Measurements from ENCODE around the gene HERPUD1.
"Not testable (repeated sequence)": the region's sequence is repeated elsewhere in the genome, so short reads cannot be mapped to it uniquely, and the experiment has no call there.

Gene HERPUD1

DNA sequence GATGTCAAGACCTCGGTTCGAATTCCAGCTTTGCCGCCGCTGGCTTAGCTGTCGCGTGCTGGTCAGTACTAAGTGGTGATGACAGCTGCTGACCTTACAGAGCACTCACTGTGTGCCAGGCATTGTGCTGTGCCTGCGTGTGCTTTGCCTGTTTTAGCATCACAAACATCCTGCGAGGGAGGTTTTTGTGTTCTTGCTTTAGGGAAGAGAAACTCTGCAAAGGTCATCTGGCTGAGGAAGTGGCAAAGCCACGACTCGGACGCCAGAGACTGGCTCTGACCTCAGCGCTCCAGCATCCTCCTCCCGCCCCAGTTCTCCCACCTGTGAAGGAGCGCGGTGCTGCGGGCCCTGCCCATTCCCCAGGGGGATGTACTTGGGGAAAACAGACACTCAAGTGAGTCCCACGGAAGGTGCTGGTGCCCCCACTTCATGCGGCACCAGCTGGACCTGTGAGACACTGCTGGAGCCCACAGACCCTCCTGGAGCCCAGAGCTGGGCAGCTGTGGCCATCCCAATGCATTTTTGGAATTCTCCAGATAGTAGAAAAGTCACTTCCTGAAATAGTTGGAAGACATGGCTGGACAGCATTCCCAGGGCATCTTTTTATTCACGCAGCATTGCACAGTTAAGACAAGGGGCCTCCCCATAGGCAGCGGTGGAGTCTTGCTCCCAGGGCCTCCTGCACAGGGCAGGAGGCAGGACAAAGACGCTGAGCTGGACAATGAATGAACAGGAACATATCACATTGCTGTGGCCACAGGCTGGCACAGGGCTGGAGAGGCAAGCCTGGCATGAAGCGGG is 20.0 kb upstream of the HERPUD1 start:
- DNase-seq: no peak

DNA sequence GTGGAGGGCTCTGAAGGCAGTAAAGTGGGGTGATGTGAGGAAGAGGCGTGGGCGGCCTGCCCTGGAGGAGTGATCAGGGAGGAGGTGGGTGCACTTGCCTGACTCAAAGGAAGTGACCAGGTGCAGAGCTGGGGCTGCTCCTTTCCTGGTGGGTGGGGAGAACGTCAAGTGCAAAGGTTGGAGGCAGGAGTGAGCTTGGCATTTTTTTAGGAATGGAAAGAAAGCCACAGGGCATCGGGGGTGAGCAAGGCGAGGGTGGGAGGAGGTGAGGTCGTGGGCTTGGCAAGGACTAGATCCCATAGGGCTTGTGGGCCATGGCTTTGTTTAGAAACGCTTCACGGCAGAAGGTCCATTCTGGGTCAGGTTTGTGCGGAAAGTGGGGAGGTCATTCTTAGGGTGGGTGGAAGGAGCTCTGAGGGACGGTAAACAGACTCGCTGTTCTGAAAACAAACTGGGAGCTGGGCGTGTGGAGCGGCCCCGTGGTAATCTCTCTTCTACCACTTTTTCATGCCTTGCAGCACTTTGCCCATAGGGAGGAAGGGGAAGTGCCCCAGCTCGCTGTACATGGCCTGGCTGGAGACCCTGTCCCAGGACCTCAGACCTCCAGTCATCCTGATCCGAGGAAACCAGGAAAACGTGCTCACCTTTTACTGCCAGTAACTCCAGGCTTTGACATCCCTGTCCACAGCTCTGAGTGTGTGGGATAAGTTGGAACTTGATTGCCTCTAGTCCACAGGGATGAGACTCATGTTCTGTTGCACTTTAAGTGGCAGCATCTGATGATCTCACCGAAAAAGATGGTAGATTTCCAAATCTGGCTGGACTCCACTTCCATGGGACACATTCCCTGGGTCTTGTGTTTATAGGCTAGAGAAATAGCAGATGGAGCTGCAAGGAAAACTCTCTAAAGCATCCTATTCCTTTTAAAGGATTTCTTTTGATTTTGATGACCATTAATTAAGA is 18.9 kb upstream of the HERPUD1 start:
- DNase-seq: no peak

- DNase-seq: no peak
These were observed 17.0 kb upstream of the HERPUD1 start for GRCh38 chr16:56914896-56915295.

- no peak for DNase-seq
These were observed 16.4 kb upstream of the HERPUD1 start for GRCh38 chr16:56915336-56916119.

GRCh38 chr16:56916571-56917403 is 15.2 kb upstream of the HERPUD1 start:
- DNase-seq: no peak

DNA sequence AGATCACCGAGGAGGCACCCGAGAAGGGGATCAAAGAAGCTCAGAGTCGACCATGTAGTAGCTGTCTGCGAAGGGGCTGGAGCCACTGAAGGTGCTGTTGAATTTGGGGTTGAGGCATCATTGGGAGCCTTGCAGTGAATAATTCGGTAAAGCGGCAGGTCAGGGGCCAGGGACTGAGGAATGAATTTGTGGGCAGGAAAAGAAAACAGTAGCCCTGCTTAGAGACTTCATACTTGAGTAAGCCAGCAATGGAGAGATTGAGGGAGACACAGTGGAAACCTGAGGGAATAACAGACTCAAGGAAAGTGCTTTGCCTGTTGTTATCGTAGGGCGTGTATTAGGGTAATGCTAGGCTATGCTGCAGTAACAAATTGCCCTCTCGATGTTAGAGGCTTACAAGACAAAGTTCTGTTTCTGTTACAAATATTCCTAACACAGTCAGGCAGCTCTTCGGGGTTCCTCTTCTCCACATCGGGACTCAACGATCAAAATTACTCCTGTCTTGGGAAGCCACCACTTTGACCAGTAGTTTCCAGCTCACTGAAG is 13.4 kb upstream of the HERPUD1 start:
- DNase-seq: no peak

- DNase-seq: no peak
These were observed 12.7 kb upstream of the HERPUD1 start for GRCh38 chr16:56919099-56919800.

DNA sequence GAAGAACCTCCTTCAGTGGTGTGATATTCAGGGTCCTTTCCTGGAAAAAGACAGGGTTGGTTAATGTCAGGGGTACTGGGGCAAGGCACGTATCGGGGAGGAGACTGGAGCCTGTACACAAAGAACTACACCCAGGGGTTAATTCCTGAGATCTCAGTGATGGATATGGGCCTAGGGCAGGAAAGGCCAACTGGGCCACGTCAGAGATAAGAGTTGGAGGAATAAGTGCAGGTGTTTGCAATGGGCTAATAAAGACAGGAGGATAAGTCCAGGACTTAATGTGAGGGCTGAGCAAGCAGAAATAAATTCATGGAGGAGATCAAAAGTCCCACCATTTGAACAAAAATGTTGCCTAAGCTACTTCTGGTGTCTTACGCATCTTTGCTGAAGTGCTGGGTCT is 10.4 kb upstream of the HERPUD1 start:
- no peak for DNase-seq

DNA sequence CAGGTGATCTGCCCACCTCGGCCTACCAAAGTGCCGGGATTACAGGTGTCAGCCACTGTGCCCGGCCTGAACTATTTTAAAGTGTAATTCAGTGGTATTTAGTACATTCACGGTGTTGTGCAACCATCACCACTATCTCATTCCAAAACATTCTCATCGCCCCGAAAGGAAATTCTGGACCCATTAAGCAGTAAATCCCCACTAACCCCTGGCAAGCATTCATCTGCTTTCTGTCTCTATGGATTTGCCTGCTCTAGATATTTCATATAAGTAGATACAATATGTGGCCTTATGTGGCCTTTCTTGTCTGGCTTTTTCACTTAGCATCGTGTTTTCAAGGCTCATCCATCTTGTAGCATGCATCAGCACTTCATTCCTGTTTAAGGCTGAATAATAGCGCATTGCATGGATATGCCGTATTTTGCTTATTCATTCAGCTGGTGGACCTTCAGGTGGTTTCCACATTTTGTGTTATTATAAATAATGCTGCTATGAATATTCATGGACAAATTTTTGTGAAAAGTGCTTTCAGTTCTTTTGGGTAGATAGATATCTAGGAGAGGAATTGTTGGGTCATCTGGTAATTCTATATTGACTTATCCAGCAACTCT is 8.4 kb upstream of the HERPUD1 start:
- no peak for DNase-seq

- DNase-seq: no peak
These were observed 4.5 kb upstream of the HERPUD1 start for GRCh38 chr16:56927471-56927870.

DNA sequence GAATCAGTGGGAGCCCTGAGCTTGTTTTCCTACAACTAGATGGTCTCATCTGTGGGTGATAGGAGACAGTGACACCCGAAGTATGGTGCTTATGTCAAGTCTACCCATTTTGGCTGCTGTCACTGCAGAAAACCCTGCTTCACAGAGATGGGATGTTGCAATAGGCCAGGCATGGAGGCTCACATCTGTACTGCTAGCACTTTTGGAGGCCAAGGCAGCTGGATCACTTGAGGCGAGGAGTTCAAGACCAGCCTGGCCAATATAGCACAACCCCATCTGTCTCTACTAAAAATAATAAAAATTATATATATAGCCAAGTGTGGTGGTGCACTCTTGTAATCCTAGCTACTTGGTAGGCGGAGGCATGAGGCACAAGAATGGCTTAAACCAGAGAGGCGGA is 2.3 kb upstream of the HERPUD1 start:
- DNase-seq: no peak

GRCh38 chr16:56930486-56931270 is 1.3 kb upstream of the HERPUD1 start:
- peak; percentile 80 to 95 for DNase-seq

DNA sequence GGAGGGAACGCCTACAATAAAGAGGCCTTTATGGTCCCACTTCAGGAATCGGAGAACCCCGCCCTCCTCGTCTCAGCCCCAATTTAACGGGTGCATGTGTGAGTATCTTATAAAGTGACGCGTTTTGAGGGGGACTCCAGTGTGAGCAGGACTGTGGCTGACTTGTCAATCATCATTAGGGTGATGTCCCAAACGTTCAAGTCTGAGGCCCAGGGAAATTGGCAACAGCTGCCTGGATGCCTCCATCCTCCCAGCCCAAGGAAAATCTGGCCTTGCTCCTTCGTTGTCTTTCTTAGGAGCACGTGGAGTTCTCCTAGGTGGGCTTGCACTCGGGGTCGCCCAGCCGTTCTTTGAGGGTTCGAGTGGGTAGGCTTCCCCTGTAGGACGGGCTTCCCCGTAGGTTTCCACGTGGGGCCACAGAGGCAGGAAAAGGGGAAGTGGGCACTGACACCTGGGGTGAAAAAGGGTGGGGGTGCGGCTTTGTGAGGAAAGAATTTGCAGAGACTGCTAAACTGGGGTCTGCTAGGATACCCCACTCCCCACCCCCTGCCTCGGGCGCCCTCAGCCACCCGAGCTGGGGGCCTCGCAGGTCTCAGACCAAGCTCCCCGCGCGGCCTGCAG is 561 bp upstream of the HERPUD1 start:
- DNase-seq: peak; percentile 35 to 71

DNA sequence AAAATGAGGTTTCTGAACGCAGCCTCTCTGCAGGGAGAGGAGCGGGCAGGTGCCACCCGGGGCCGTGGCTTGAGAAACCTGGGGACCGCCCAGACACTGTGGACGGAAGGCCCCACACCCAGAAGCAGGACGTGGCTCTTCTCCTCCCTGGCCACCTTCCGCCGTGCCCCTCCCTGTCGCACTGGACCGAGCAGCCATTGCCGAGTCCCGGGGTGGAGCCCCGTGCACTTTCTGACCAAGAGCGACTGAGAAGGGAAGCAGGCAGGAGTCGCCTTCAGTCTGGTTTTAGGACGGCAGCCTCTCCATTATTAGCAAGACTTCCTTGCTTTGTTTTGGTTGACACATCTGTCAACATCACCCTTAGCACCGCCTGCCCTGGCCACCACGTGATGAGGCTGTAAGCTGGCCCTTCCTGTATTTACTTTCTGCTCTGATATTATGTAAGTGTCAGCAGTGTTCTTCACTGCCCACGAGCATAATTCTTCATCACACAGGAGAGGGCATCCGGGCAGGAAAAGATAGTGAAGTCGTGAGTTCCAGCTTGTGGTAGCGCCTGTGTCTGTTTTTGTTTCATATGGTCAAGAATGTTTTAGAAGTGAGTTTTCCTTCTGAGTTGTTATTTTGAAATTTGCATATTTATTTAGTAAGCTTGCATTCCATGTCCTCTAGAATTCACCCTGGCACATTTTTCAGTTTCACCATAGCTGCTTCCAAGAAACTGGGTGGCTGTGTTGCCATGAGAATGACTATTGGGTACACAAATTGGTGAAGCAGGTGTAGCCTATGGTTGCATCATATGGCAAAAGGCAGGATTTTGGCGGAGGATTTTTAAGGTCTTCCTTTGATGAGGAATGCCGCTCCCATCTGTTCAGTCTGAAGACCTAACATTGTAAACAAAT is 1.0 kb downstream of the HERPUD1 start:
- peak; percentile 54 to 57 for DNase-seq

GRCh38 chr16:56933828-56934598 is 2.1 kb downstream of the HERPUD1 start:
- no peak for DNase-seq

DNA sequence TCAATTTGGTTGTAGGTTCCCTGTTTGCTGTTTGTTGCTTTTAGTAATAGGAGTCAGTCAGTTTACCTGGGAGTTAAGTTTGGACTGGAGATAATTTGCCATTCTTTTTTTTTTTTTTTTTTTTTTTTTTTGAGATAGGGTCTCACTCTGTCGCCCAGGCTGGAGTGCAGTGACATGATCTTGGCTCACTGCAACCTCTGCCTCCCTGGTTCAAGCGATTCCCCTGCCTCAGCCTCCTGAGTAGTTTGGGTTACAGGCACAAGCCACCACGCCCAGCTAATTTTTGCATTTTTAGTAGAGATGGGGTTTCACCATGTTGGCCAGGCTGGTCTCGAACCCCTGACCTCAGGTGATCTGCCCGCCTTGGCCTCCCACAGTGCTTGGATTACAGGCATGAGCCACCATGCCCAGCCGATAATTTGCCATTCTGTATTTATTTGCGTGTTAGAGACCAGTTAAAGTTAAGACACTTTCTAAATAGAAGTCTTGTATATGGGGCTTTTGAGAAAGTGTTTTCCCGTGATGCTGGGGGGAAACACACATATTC is 2.7 kb downstream of the HERPUD1 start:
- DNase-seq: not testable (repeated sequence)

GRCh38 chr16:56935201-56935600 is 3.3 kb downstream of the HERPUD1 start:
- DNase-seq: no peak

Data from NCI-H524 (cell line).